ENCODE measurements around the gene SRP9.
A peak's percentile ranks its signal among the peaks of the same experiment; 100 is the strongest.

SRP9 gene, protein sequence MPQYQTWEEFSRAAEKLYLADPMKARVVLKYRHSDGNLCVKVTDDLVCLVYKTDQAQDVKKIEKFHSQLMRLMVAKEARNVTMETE

GRCh38 chr1:225777583-225778336 lies at the start of gene SRP9:
SRP9 (plus strand) TSS chr1:225777826; CDS start chr1:225777941, 115 bp downstream.
- peak; percentile 98 for DNase-seq (ENCODE audit: extremely low spot score)
- CTCF ChIA-PET = interaction anchor here (0.7 to 4.0 kb wide), 42 partner anchors 8 to 310 kb away, joined by 3 to 57 read pairs (median 4); partner anchors contain the start of genes EPHX1 and SDE2
- POLR2A ChIA-PET = interaction anchor here (0.5 to 1.4 kb wide), 3 partner anchors 15 to 404 kb away, joined by 4 to 5 read pairs (median 5); partner anchors contain the start of gene PYCR2
- TF ChIP-seq, protein P1, sequence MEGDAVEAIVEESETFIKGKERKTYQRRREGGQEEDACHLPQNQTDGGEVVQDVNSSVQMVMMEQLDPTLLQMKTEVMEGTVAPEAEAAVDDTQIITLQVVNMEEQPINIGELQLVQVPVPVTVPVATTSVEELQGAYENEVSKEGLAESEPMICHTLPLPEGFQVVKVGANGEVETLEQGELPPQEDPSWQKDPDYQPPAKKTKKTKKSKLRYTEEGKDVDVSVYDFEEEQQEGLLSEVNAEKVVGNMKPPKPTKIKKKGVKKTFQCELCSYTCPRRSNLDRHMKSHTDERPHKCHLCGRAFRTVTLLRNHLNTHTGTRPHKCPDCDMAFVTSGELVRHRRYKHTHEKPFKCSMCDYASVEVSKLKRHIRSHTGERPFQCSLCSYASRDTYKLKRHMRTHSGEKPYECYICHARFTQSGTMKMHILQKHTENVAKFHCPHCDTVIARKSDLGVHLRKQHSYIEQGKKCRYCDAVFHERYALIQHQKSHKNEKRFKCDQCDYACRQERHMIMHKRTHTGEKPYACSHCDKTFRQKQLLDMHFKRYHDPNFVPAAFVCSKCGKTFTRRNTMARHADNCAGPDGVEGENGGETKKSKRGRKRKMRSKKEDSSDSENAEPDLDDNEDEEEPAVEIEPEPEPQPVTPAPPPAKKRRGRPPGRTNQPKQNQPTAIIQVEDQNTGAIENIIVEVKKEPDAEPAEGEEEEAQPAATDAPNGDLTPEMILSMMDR (IDR thresholded peaks at IDR 0.05; ENCODE audit: control extremely low read depth, extremely low read depth, low read depth, missing control alignments) = peak; percentile 95

- TF ChIP-seq, protein P1 (IDR thresholded peaks at IDR 0.05; ENCODE audit: control extremely low read depth, extremely low read depth, low read depth, missing control alignments) = no peak
- ChIA-PET POLR2A (no interaction called here), CTCF (no interaction called here)
- no peak for DNase-seq (ENCODE audit: extremely low spot score)
Observed at GRCh38 chr1:225731491-225731890, 46.1 kb upstream of the SRP9 start.

- POLR2A ChIA-PET = no interaction called here
- CTCF ChIA-PET = interaction anchor here (0.6 kb wide), 1 partner anchor 8 kb away, joined by 3 read pairs; no protein-coding TSS in a partner anchor
- TF ChIP-seq, protein P1 (IDR thresholded peaks at IDR 0.05; ENCODE audit: control extremely low read depth, extremely low read depth, low read depth, missing control alignments) = no peak
- no peak for DNase-seq (ENCODE audit: extremely low spot score)
Observed at GRCh38 chr1:225733254-225733653, 44.4 kb upstream of the SRP9 start.

DNA sequence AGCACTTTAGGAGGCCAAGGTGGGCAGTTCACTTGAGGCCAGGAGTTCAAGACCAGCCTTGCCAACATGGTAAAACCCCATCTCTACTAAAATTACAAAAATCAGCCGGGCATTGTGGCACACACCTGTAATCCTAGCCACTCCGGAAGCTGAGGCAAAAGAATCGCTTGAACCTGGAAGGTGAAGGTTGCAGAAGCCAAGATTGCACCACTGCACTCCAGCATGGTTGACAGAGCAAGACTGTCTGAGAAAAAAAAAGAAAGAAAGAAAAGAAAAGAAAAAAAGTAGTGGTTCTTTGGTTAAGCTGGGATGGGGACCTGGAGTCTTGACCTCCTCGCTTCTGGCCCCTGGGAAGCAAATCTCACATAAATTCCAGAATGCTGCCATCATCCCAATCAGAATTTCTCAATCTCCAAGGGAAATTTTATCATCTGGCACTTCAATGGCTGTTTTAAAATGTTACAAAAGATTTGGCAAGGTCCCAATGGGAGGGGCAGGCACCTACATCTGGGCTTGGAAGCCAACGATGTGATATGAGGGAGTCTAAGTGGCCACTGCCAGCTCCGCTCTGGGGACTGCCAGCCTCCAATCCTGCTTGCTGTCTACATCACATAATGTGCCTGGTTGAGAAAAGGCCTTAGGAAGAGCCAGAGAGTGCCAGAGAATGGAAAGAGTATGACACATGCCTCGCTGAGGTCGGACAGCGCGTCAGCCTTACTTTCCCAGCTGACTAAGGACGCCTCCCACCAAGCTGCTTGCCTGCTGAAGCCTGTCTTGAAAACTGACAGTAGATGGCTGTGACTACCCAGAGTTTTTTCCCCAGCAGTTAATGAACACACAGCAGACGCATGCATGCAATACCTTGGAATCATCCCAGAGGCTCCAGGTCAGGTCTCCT lies 42.1 kb upstream of the SRP9 start:
- TF ChIP-seq, protein P1 (IDR thresholded peaks at IDR 0.05; ENCODE audit: control extremely low read depth, extremely low read depth, low read depth, missing control alignments) = no peak
- POLR2A ChIA-PET = no interaction called here
- no peak for DNase-seq (ENCODE audit: extremely low spot score)
- CTCF ChIA-PET = interaction anchor here (1.0 to 2.0 kb wide), 4 partner anchors 12 to 42 kb away, joined by 3 to 4 read pairs (median 4); partner anchors contain the start of gene SRP9

DNA sequence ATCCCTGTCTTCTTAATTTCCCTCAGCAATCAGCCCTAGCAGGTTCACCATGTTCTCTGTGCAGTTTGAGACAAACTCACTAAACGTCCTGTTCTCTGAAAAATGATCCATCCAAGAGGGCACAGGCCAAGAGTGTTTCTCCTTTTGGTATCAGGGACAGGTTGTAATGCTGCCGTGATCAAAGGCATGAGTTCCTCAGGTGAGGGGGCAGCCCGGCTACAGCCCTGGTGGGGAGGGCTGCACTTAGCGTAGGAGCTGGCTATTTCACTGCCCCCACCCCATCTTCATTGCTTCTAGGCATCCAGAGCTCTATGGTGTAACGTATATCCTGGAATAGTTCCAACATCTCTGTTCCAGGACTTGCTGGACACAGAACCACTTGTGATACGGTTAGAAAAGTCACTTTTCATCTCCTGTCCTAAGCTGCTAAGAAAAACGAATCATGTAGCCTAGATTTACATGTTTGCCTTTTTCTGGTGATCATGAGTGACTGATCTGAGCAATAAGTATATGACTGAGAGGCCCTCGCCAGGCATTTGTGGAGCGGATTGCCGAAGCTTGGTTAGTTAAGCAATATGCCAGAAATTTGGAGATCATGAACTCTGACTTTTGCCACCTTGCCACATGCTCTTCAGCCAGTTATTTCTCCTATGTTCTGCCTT lies 41.1 kb upstream of the SRP9 start:
- POLR2A ChIA-PET = no interaction called here
- CTCF ChIA-PET = interaction anchor here (1.0 to 2.0 kb wide), 4 partner anchors 11 to 41 kb away, joined by 3 to 4 read pairs (median 4); partner anchors contain the start of gene SRP9
- no peak for DNase-seq (ENCODE audit: extremely low spot score)
- TF ChIP-seq, protein P1 (IDR thresholded peaks at IDR 0.05; ENCODE audit: control extremely low read depth, extremely low read depth, low read depth, missing control alignments) = no peak
